Panc1 (cell line): ENCODE data around the gene YWHAH. TPM values are rescaled to one million over a fixed set of nuclear protein-coding genes. Genes with fewer than 3 reads are reported as not detected.

Experiments
- ATAC-seq: fragments of 200-7000 bp; cut with Tn5 transposase; 2 replicates; pipeline ENCODE4 v1.9.1; 2020; ENCODE audit warnings: mild to moderate bottlenecking, moderate library complexity
- BruUV-seq: library from RNA; stranded (reverse); fragments of 400-500 nt; replicated peaks from 2 replicates; lab custom pipeline; 2021; lab: Mats Ljungman, UMichigan
- CTCF ChIA-PET: fragments of 300-600 bp; sonication (Branson Sonifier 250); formaldehyde crosslinking; loops from one replicate; lab custom pipeline; 2022; ENCODE audit warnings: antibody characterized with exemption; lab: Charles Lee
- POLR2A ChIA-PET: fragments of 300-600 bp; sonication (Branson Sonifier 250); formaldehyde crosslinking; loops from one replicate; lab custom pipeline; 2022; ENCODE audit warnings: antibody characterized with exemption; lab: Charles Lee
- DNase-seq: peaks from one replicate; pipeline ENCODE4 v3.0.0-alpha.2; 2010; ENCODE audit warnings: low read depth, low spot score
- H3K27ac ChIP-seq: 2 replicates; pipeline ENCODE4 v1.5.1; 2011; ENCODE audit warnings: mild to moderate bottlenecking, low read length, inconsistent platforms
- H3K27me3 ChIP-seq: fragments of 200-500 bp; sonication (Bioruptor generic); 2 replicates; pipeline ENCODE4 v1.6.0; 2014; ENCODE audit warnings: low read length, inconsistent platforms; ENCODE audit not compliant: control insufficient read depth, insufficient read depth
- H3K36me3 ChIP-seq: fragments of 200-500 bp; sonication (Bioruptor generic); 2 replicates; pipeline ENCODE4 v1.5.1; 2014; ENCODE audit warnings: inconsistent platforms, mild to moderate bottlenecking, low read length, moderate library complexity; ENCODE audit not compliant: control insufficient read depth, insufficient read depth
- H3K4me1 ChIP-seq: 2 replicates; pipeline ENCODE4 v1.5.1; 2011; ENCODE audit warnings: inconsistent platforms, mild to moderate bottlenecking, low read length, moderate library complexity; ENCODE audit not compliant: control insufficient read depth, insufficient read depth
- H3K4me3 ChIP-seq, 2 experiments: 2 replicates each; pipeline ENCODE4 v1.5.1; 2011 to 2012; ENCODE audit warnings: low read depth in 2 of 2, low read length in 2 of 2, mild to moderate bottlenecking in 2 of 2, inconsistent platforms in 1 of 2, moderate library complexity in 1 of 2
- H3K9me3 ChIP-seq: fragments of 200-500 bp; sonication (Bioruptor generic); 2 replicates; pipeline ENCODE4 v1.5.1; 2014; ENCODE audit warnings: low read depth, mild to moderate bottlenecking, inconsistent platforms, low read length, moderate library complexity; ENCODE audit not compliant: control insufficient read depth, insufficient read depth
- CTCF ChIP-seq: fragments of 450-650 bp; IDR thresholded peaks from 2 replicates; pipeline ENCODE4 v1.5.1; 2017; ENCODE audit warnings: mild to moderate bottlenecking
- POLR2AphosphoS5 ChIP-seq: IDR thresholded peaks from 2 replicates; pipeline ENCODE4 v1.6.1; 2012; ENCODE audit warnings: mild to moderate bottlenecking, low read depth, low read length, moderate library complexity
- REST ChIP-seq, 2 experiments: IDR thresholded peaks; 2 replicates each; pipeline ENCODE4 v1.6.1; 2011 to 2012; ENCODE audit warnings: low read depth in 2 of 2, control low read depth in 1 of 2, low read length in 1 of 2, mild to moderate bottlenecking in 1 of 2, moderate library complexity in 1 of 2; ENCODE audit not compliant: insufficient read depth in 1 of 2
- SIN3A ChIP-seq: IDR thresholded peaks from 2 replicates; pipeline ENCODE4 v1.6.1; 2012; ENCODE audit warnings: low read depth, mild to moderate bottlenecking, low read length, moderate library complexity, borderline replicate concordance; ENCODE audit not compliant: insufficient read depth
- TCF7L2 ChIP-seq: IDR thresholded peaks from 2 replicates; pipeline ENCODE4 v1.6.1; 2011; ENCODE audit warnings: mild to moderate bottlenecking, low read depth, low read length, inconsistent platforms
- in situ Hi-C: cut with HindIII; loops from 2 replicates; pipeline ENCODE4 v1.10.0; 2016; ENCODE audit warnings: low sequenced_read_pairs, low pct_unique_long_range_greater_than_20kb
- intact Hi-C: fragments of 100-400 bp; cut with micrococcal nuclease; formaldehyde crosslinking; loops from one replicate; pipeline ENCODE4 v1.10.0; 2022; ENCODE audit not compliant: unreplicated experiment
- total RNA-seq: library from RNA; stranded (reverse); gene quantifications from one replicate; pipeline ENCODE4 v1.2.1, GENCODE V29; 2021; ENCODE audit not compliant: unreplicated experiment

YWHAH gene
- total RNA-seq, 1 experiment from 2014 or later = 138 TPM

DNA sequence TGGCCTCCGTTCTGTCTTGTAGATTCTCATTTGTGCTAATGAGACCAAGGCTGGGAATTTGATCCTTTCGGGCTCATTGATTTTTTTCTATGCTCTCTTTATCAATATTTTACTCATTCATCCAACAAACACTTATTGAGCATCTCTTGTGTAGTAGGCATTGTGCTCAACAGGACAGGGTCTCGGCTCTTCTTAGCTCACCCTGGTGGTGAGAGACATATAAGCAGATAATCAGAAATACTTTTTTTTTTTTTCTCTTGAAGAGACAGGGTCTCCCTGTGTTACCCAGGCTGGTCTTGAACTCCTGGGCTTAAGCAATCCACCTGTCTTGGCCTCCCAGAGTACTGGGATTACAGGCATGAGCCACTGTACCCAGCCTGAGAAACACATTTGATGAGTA, 50.7 kb downstream of the YWHAH start:
- Histone ChIP-seq H3K9me3 (no peaks in the 10 kb centered on the region), H3K4me3 (no peak overlapping the region), H3K36me3 (no peaks in the 10 kb centered on the region), H3K27me3 (no peaks in the 10 kb centered on the region), H3K4me1 (no peaks in the 10 kb centered on the region), H3K27ac (no peak overlapping the region)
- DNase-seq (no peak), ATAC-seq (no peak)
- intact Hi-C loops (no loop called here), in situ Hi-C loops (no loop called here)
- ChIA-PET CTCF (interaction anchor here (0.6 to 0.7 kb wide), 2 partner anchors 106 to 640 kb away, joined by 3 to 4 read pairs; no protein-coding TSS in a partner anchor), POLR2A (no interaction called here)
- TF ChIP-seq TCF7L2 (no peak), CTCF (peak; percentile 31), POLR2AphosphoS5 (no peak), REST (IDR thresholded peaks at IDR 0.05; ENCODE audit: insufficient read depth in 1 of 2, low read depth in 2 of 2, low read length in 1 of 2) (no peak)
- BruUV-seq = no TSS peak

DNA sequence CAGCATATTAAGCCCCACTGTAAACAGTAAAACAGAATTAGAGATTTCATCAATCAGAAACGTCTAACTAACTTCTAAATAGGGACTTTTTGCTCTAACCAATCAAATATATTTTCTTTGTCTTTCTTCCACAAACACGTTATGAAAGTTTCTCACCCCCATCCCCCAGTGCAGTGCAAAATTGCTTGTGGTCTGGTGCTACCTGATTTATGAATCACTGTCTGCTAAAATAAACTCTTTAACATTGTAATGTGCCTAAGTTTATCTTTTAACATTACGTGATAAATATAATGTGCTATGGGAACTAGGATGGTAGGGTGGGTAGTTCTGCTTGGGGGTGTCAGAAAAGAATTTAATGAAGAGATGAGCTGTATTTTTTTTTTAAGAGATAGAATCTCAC, 51.5 kb downstream of the YWHAH start:
- POLR2A ChIA-PET = no interaction called here
- BruUV-seq = no TSS peak
- Histone ChIP-seq H3K27me3 (no peaks in the 10 kb centered on the region), H3K4me3 (no peak overlapping the region), H3K4me1 (no peaks in the 10 kb centered on the region), H3K9me3 (no peaks in the 10 kb centered on the region), H3K27ac (no peak overlapping the region), H3K36me3 (no peaks in the 10 kb centered on the region)
- DNase-seq (no peak), ATAC-seq (no peak)
- in situ Hi-C loops = no loop called here
- intact Hi-C loops = no loop called here
- CTCF ChIA-PET = no interaction called here
- TF ChIP-seq REST (IDR thresholded peaks at IDR 0.05; ENCODE audit: insufficient read depth in 1 of 2, low read depth in 2 of 2, low read length in 1 of 2) (no peak), SIN3A (no peak), TCF7L2 (no peak), CTCF (no peak)
